Neural cell (in vitro differentiated cells): ENCODE results near the gene GPATCH2L. TPM values are rescaled to one million over a fixed set of nuclear protein-coding genes. Genes with fewer than 3 reads are reported as not detected.

ENCODE experiments used
- H2AFZ ChIP-seq: fragments of 200-600, 300-800 bp; sonication (generic), shearing (Covaris generic); 2 replicates; pipeline ENCODE4 v1.6.0; 2014; ENCODE audit warnings: low read depth, mild to moderate bottlenecking, antibody characterized with exemption, low read length, moderate library complexity
- H3F3A ChIP-seq: fragments of 200-600 bp; shearing (Covaris generic); 2 replicates; pipeline ENCODE4 v1.6.1; 2016; ENCODE audit warnings: mild to moderate bottlenecking, moderate library complexity, mixed read lengths, antibody characterized with exemption, low read length; ENCODE audit not compliant: insufficient read depth, poor library complexity, severe bottlenecking
- H3K27ac ChIP-seq: fragments of 200-600, 300-800 bp; sonication (generic), shearing (Covaris generic); 2 replicates; pipeline ENCODE4 v1.5.1; 2014; ENCODE audit warnings: mild to moderate bottlenecking, low read length, moderate library complexity
- H3K27me3 ChIP-seq: fragments of 300-800, 200-600 bp; sonication (generic), shearing (Covaris generic); 2 replicates; pipeline ENCODE4 v1.6.0; 2014; ENCODE audit warnings: mild to moderate bottlenecking, low read depth, low read length, moderate library complexity; ENCODE audit not compliant: insufficient read depth
- H3K36me3 ChIP-seq: fragments of 300-800, 200-600 bp; sonication (generic), shearing (Covaris generic); 2 replicates; pipeline ENCODE4 v1.5.1; 2014; ENCODE audit warnings: mild to moderate bottlenecking, antibody characterized with exemption, low read length, moderate library complexity; ENCODE audit not compliant: insufficient read depth
- H3K4me2 ChIP-seq: fragments of 300-800, 200-600 bp; sonication (generic), shearing (Covaris generic); 2 replicates; pipeline ENCODE4 v1.6.0; 2014; ENCODE audit warnings: mild to moderate bottlenecking, low read length
- H3K4me3 ChIP-seq: fragments of 300-800, 200-600 bp; sonication (generic), shearing (Covaris generic); 2 replicates; pipeline ENCODE4 v1.5.1; 2014; ENCODE audit warnings: mild to moderate bottlenecking, low read length, moderate library complexity
- H3K79me2 ChIP-seq: fragments of 200-600 bp; shearing (Covaris generic); replicated peaks from 2 replicates; pipeline ENCODE4 v1.6.0; 2014; ENCODE audit warnings: mild to moderate bottlenecking, low read length, moderate library complexity; ENCODE audit not compliant: insufficient read depth
- H3K9ac ChIP-seq: fragments of 300-800, 200-600 bp; sonication (generic), shearing (Covaris generic); 2 replicates; pipeline ENCODE4 v1.6.1; 2016; ENCODE audit warnings: mild to moderate bottlenecking, low read length, mixed read lengths
- H3K9me2 ChIP-seq: fragments of 200-600 bp; shearing (Covaris generic); 2 replicates; pipeline ENCODE4 v1.6.1; 2016; ENCODE audit warnings: mild to moderate bottlenecking, low read length, mixed read lengths; ENCODE audit not compliant: insufficient read depth
- H3K9me3 ChIP-seq: fragments of 200-600, 300-800 bp; sonication (generic), shearing (Covaris generic); 2 replicates; pipeline ENCODE4 v1.6.1; 2016; ENCODE audit warnings: mild to moderate bottlenecking, mixed run types, low read length, moderate library complexity, mixed read lengths
- H4K20me1 ChIP-seq: fragments of 200-600 bp; shearing (Covaris generic); 2 replicates; pipeline ENCODE4 v1.6.1; 2016; ENCODE audit warnings: mild to moderate bottlenecking, mixed run types; ENCODE audit not compliant: insufficient read depth
- EP300 ChIP-seq: fragments of 450-650 bp; conservative IDR thresholded peaks from 2 replicates; pipeline ENCODE4 v1.6.1; 2014; ENCODE audit warnings: antibody characterized with exemption, mild to moderate bottlenecking, moderate library complexity; ENCODE audit not compliant: poor library complexity, severe bottlenecking
- EZH2 ChIP-seq: fragments of 200-600, 300-800 bp; shearing (Covaris generic), sonication (generic); IDR thresholded peaks from 2 replicates; pipeline ENCODE4 v1.6.1; 2014; ENCODE audit warnings: antibody characterized with exemption, low read length, borderline replicate concordance, mild to moderate bottlenecking; ENCODE audit not compliant: insufficient read depth, poor library complexity, severe bottlenecking
- MXI1 ChIP-seq: fragments of 450-650 bp; conservative IDR thresholded peaks from 2 replicates; pipeline ENCODE4 v1.6.1; 2014; ENCODE audit warnings: antibody characterized with exemption, mild to moderate bottlenecking; ENCODE audit not compliant: poor library complexity, severe bottlenecking
- POLR2AphosphoS5 ChIP-seq: IDR thresholded peaks from 2 replicates; pipeline ENCODE4 v1.6.1; 2012
- RAD21 ChIP-seq: fragments of 450-650 bp; conservative IDR thresholded peaks from 2 replicates; pipeline ENCODE4 v1.6.1; 2014; ENCODE audit warnings: antibody characterized with exemption, mild to moderate bottlenecking, moderate library complexity
- SMC3 ChIP-seq: fragments of 450-650 bp; conservative IDR thresholded peaks from 2 replicates; pipeline ENCODE4 v1.6.1; 2014; ENCODE audit warnings: antibody characterized with exemption, mild to moderate bottlenecking, moderate library complexity; ENCODE audit not compliant: poor library complexity
- TAF1 ChIP-seq: IDR thresholded peaks from 2 replicates; pipeline ENCODE4 v1.6.1; 2012; ENCODE audit warnings: low read depth
- polyA plus RNA-seq: library from polyadenylated mRNA; depleted of rRNA; stranded (reverse); fragments of >200 nt; gene quantifications from 2 replicates; pipeline ENCODE4 v1.2.3, GENCODE V29; 2014
- TF ChIP-seq, protein P1 (sequence below): IDR thresholded peaks from 2 replicates; pipeline ENCODE4 v1.6.1; 2012; ENCODE audit warnings: borderline replicate concordance
- TF ChIP-seq, protein P2 (sequence below): fragments of 450-650 bp; IDR thresholded peaks from 2 replicates; pipeline ENCODE4 v1.5.1; 2014; ENCODE audit warnings: antibody characterized with exemption, mild to moderate bottlenecking, moderate library complexity; ENCODE audit not compliant: poor library complexity, severe bottlenecking

The GPATCH2L gene
- polyA plus RNA-seq, 1 donor from 2014 or later = 49.6 TPM

DNA sequence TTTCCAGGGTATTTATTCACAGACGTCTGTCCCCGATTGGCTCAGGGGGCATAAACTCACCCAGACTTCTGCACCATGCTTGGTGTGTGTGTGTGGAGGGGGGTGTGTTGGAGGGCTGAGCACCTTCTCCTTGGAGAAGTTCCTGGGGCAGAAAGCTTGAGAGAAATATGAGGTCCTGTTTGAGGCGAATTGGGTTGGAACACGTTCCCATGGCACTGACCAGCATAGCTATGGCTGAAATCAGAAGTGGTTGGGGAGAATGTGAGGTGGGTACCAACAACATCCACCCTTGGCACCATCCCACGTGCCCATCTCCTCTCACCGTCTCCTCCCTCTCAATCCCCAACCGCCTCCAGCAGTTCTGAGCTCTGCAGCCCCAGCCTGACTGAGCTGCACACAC lies 16.0 kb upstream of the GPATCH2L start:
- Histone ChIP-seq H3K9me2 (no peaks in the 10 kb centered on the region), H3F3A (no peaks in the 10 kb centered on the region), H3K79me2 (no peaks in the 10 kb centered on the region), H3K9ac (no peak overlapping the region), H3K4me2 (no peak overlapping the region), H2AFZ (no peak overlapping the region), H3K4me3 (no peak overlapping the region), H4K20me1 (no peaks in the 10 kb centered on the region), H3K36me3 (no peaks in the 10 kb centered on the region), H3K9me3 (no peaks in the 10 kb centered on the region), H3K27me3 (peaks cover 52% of the 10 kb centered on the region), H3K27ac (no peak overlapping the region)
- TF ChIP-seq POLR2AphosphoS5 (no peak), SMC3 (no peak), EP300 (no peak), EZH2 (no peak), TAF1 (no peak), RAD21 (no peak), MXI1 (no peak)
- TF ChIP-seq, protein P1, sequence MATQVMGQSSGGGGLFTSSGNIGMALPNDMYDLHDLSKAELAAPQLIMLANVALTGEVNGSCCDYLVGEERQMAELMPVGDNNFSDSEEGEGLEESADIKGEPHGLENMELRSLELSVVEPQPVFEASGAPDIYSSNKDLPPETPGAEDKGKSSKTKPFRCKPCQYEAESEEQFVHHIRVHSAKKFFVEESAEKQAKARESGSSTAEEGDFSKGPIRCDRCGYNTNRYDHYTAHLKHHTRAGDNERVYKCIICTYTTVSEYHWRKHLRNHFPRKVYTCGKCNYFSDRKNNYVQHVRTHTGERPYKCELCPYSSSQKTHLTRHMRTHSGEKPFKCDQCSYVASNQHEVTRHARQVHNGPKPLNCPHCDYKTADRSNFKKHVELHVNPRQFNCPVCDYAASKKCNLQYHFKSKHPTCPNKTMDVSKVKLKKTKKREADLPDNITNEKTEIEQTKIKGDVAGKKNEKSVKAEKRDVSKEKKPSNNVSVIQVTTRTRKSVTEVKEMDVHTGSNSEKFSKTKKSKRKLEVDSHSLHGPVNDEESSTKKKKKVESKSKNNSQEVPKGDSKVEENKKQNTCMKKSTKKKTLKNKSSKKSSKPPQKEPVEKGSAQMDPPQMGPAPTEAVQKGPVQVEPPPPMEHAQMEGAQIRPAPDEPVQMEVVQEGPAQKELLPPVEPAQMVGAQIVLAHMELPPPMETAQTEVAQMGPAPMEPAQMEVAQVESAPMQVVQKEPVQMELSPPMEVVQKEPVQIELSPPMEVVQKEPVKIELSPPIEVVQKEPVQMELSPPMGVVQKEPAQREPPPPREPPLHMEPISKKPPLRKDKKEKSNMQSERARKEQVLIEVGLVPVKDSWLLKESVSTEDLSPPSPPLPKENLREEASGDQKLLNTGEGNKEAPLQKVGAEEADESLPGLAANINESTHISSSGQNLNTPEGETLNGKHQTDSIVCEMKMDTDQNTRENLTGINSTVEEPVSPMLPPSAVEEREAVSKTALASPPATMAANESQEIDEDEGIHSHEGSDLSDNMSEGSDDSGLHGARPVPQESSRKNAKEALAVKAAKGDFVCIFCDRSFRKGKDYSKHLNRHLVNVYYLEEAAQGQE = no peak
- TF ChIP-seq, protein P2, sequence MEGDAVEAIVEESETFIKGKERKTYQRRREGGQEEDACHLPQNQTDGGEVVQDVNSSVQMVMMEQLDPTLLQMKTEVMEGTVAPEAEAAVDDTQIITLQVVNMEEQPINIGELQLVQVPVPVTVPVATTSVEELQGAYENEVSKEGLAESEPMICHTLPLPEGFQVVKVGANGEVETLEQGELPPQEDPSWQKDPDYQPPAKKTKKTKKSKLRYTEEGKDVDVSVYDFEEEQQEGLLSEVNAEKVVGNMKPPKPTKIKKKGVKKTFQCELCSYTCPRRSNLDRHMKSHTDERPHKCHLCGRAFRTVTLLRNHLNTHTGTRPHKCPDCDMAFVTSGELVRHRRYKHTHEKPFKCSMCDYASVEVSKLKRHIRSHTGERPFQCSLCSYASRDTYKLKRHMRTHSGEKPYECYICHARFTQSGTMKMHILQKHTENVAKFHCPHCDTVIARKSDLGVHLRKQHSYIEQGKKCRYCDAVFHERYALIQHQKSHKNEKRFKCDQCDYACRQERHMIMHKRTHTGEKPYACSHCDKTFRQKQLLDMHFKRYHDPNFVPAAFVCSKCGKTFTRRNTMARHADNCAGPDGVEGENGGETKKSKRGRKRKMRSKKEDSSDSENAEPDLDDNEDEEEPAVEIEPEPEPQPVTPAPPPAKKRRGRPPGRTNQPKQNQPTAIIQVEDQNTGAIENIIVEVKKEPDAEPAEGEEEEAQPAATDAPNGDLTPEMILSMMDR = no peak

DNA sequence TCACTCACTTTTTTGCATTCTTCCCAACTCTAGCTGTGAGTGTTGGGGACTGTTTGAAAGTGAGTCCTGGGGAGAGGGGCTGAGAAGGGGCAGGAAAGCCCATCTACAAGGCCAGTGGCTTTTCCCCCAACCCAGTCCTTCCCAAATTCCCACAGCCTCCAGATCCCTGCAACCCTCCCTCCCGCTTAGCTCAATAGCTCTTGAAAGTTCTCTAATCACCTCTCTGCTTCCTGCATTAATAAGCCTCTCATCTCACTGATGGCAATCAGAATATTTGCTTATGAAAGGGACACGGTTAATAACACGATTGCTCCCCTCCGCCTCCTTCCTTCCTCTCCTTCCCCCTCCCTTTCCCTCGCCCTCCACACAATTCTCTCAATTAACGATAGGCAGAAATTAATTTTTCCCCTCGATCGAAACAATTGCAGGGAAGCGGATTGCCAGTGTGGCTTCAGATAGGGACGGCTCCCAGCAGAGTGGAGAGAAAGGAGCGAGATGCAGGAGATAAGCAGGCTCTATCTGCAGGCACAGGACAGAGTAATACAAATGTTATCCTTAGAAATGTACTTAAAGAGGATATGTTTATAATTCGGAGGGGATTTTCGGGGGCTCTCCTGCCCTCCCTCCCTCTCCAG lies 15.1 kb upstream of the GPATCH2L start:
- Histone ChIP-seq H3K27me3 (peaks cover 47% of the 10 kb centered on the region), H3K9ac (no peak overlapping the region), H3K36me3 (no peaks in the 10 kb centered on the region), H3K9me2 (no peaks in the 10 kb centered on the region), H3K27ac (no peak overlapping the region), H3K4me3 (no peak overlapping the region), H4K20me1 (no peaks in the 10 kb centered on the region), H3K79me2 (no peaks in the 10 kb centered on the region), H3F3A (no peaks in the 10 kb centered on the region), H2AFZ (no peak overlapping the region), H3K4me2 (no peak overlapping the region), H3K9me3 (no peaks in the 10 kb centered on the region)
- TF ChIP-seq EP300 = no peak
- TF ChIP-seq TAF1 = no peak
- no peak for TF ChIP-seq MXI1
- TF ChIP-seq, protein P1 = no peak
- TF ChIP-seq, protein P2 = no peak
- TF ChIP-seq POLR2AphosphoS5 = no peak
- TF ChIP-seq EZH2 = no peak
- TF ChIP-seq SMC3 = no peak
- TF ChIP-seq RAD21 = no peak
